Adrenal gland (tissue), 12 donors: ENCODE results near the gene SEMA4C. TPM values are rescaled to one million over a fixed set of nuclear protein-coding genes. Genes with fewer than 3 reads are reported as not detected.

ENCODE experiments used
- DNase-seq, 7 donors: peaks; one replicate each; pipeline ENCODE4 v3.0.0-alpha.2; 2019 to 2020
- H3K27ac ChIP-seq, 5 donors: fragments of 200-600 bp; sonication (generic) in 4 of 5; 1 replicate in 3 of 5; 2 replicates in 2 of 5; pipeline versions ENCODE4 v1.5.1 to v1.8.0; 2016 to 2020; ENCODE audit warnings: mild to moderate bottlenecking in 1 of 5
- H3K27me3 ChIP-seq: fragments of 200-600 bp; 2 replicates; pipeline ENCODE4 v1.8.0; 2021
- H3K36me3 ChIP-seq, 2 donors: fragments of 200-600 bp; replicated peaks in 1 of 2; 1 replicate in 1 of 2; 2 replicates in 1 of 2; pipeline versions ENCODE4 v1.5.1 to v1.8.0; 2018 to 2022
- H3K4me1 ChIP-seq, 2 donors: fragments of 200-600 bp; replicated peaks in 1 of 2; 1 replicate in 1 of 2; 2 replicates in 1 of 2; pipeline versions ENCODE4 v1.5.1 to v1.8.0; 2018 to 2021
- H3K4me3 ChIP-seq, 4 donors: fragments of 200-600 bp; sonication (generic) in 3 of 4; one replicate each; pipeline ENCODE4 v1.5.1; 2016 to 2018
- H3K9me3 ChIP-seq, 3 donors: fragments of 200-600 bp; sonication (generic) in 1 of 3; replicated peaks in 1 of 3; 1 replicate in 2 of 3; 2 replicates in 1 of 3; pipeline versions ENCODE4 v1.5.1 to v1.8.0; 2016 to 2021
- POLR2A ChIP-seq, 2 donors: fragments of 450-650 bp; IDR thresholded peaks; one replicate each; pipeline ENCODE4 v1.6.1; 2017; ENCODE audit warnings: antibody characterized with exemption in 2 of 2, mild to moderate bottlenecking in 2 of 2, moderate library complexity in 1 of 2
- WGBS, 4 donors: extraction: QIAGEN DNeasy Blood & Tissue Kit in 2 of 4; methylation state at CpG; one replicate each; pipeline versions ENCODE4 v1.1.5 to v1.1.7; 2013 to 2017; 5-methylcytosine and 5-hydroxymethylcytosine counted together
- intact Hi-C, 2 donors: fragments of 100-400 bp; cut with DNase I; formaldehyde crosslinking; loops; one replicate each; pipeline versions ENCODE4 v1.14.1 to v1.15.0; 2022 to 2023
- polyA plus RNA-seq, 3 donors: library from polyadenylated mRNA; stranded (reverse); fragments of 200-250 nt in 2 of 3; fragments of 350-450 nt in 1 of 3; fragmentation: Illumina TruSeq in 1 of 3; extraction: RNeasy Lipid Tissue Mini Kit (QIAGEN cat#74804) in 1 of 3; gene quantifications; one replicate each; pipeline ENCODE4 v1.2.3, GENCODE V29; 2013 to 2014
- total RNA-seq, 9 donors: library from RNA; depleted of rRNA in 4 of 9; stranded (reverse); fragments of >200 nt in 4 of 9; fragments of 120-200 nt in 1 of 9; fragmentation: NEBNext Ultra II Directional in 1 of 9; extraction: Animal tissue kit (Norgen Biotek cat#: 25700) in 1 of 9; gene quantifications; one replicate each; pipeline versions ENCODE4 v1.1.0 to v1.2.4, GENCODE V29; 2013 to 2023
- TF ChIP-seq, protein P1 (sequence below), 6 experiments: fragments of 450-650 bp in 4 of 6; fragments of 200-600 bp in 2 of 6; sonication (generic) in 1 of 6; IDR thresholded peaks; 1 replicate in 5 of 6; 2 replicates in 1 of 6; pipeline versions ENCODE4 v1.5.1 to v1.8.0; 2016 to 2021; ENCODE audit warnings: antibody characterized with exemption in 6 of 6, mild to moderate bottlenecking in 2 of 6, moderate library complexity in 1 of 6
- donor health status: healthy with polysubstance abuse.
- donor health status: Bipolar disorder and iron deficiency.
- donor health status: DM: yes; HTN: yes; CAD: no.
- donor health status: DM: no; HTN: no; CAD: no.
- donor health status: DM: no; HTN: no; CAD: no.
- donor health status: DM: yes; HTN: yes; CAD: no.

SEMA4C gene
- total and polyA plus RNA-seq, 12 donors = 4.4 to 31.6 (median 23.2) TPM

DNA sequence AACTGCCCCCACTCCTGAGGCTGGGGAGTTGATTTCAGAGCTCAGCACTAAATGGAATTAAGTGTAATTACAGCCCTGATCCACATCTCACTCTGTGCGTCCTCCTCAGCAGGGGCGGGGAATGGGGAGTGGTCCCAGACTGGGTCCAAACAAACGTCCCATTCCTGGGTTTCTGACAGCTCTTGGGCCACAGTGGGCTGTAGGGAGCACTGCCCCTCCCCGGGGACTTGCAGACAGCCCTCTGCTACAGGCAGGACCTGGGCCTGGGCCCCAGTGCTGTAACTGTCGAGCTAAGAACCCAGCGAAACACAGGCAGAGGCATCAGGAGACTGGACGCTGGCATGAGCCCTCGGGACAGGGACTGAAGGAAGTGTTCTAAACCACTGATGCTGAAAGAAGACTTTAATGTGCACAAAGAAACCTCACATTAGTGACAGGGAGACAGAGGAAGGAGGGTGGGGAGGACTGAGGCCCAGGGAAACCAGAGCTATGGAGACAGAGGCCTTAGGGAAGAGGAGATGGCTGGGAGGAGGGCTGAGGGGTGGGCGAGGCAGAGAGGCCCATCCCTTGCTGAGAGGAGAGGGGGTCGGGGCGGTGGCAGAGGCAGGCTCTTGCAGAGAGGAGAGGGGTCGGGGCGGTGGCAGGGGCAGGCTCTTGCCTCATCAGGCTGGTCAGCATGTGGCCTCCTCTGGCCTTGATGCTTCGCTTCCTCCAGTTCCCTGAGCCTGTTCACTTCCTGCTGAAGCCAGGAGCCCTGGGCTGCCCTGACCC, 5.8 kb upstream of the SEMA4C start:
- WGBS, 4 donors = 71 to 80% (median 73%) methylated on average over 9 to 14 of the region's 14 CpGs
- Histone ChIP-seq H3K27ac (no peak overlapping the region), H3K9me3 (no peaks in the 10 kb centered on the region), H3K4me3 (no peak overlapping the region), H3K36me3 (no peaks in the 10 kb centered on the region), H3K4me1 (peaks cover 0 to 23% of the 10 kb centered on the region in 2 donors), H3K27me3 (no peaks in the 10 kb centered on the region)
- TF ChIP-seq, protein P1, sequence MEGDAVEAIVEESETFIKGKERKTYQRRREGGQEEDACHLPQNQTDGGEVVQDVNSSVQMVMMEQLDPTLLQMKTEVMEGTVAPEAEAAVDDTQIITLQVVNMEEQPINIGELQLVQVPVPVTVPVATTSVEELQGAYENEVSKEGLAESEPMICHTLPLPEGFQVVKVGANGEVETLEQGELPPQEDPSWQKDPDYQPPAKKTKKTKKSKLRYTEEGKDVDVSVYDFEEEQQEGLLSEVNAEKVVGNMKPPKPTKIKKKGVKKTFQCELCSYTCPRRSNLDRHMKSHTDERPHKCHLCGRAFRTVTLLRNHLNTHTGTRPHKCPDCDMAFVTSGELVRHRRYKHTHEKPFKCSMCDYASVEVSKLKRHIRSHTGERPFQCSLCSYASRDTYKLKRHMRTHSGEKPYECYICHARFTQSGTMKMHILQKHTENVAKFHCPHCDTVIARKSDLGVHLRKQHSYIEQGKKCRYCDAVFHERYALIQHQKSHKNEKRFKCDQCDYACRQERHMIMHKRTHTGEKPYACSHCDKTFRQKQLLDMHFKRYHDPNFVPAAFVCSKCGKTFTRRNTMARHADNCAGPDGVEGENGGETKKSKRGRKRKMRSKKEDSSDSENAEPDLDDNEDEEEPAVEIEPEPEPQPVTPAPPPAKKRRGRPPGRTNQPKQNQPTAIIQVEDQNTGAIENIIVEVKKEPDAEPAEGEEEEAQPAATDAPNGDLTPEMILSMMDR (IDR thresholded peaks at IDR 0.05) = no peak
- no peak for TF ChIP-seq POLR2A (IDR thresholded peaks at IDR 0.05)
- intact Hi-C loops = no loop called here
- DNase-seq = no peak

DNA sequence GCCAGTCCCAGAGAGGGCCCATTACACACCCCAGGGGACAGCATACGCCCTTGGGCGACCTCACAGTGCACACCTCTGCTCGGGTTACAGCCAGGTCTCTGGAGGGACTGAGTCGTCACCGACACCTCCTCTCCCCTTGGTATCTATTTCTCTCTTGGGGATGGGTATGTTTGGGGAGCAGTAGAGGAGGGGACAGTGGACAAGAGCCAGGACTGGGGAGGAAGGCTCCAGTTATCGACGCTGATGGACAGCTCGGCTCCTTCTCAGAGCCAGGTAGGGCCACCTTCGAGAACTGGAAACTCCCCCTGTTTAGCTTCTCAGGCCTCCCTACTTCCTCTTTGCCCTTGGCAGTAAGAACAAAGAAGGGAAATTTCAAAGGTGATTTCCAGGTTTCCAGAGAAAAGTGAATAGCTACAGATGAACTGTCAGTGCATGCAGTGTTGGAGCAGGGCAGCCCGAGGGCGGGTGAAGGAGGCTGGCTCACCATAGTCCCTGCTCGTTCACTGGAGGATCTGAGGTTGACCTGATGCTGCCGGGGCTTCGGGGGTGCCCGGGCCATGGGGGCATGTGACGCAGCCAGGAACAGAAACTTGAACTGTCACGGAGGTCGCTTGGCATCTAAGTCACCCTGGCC, 4.4 kb upstream of the SEMA4C start:
- Histone ChIP-seq H3K27ac (peak overlapping the region in 2 of 5 donors; percentile 47 to 82), H3K4me3 (no peak overlapping the region), H3K36me3 (no peaks in the 10 kb centered on the region), H3K27me3 (no peaks in the 10 kb centered on the region), H3K4me1 (peaks cover 0 to 27% of the 10 kb centered on the region in 2 donors), H3K9me3 (no peaks in the 10 kb centered on the region)
- no peak for DNase-seq
- 51 to 64% (median 57%) methylated on average over 6 to 18 of the region's 18 CpGs for WGBS, 4 donors
- TF ChIP-seq, protein P1 (IDR thresholded peaks at IDR 0.05) = no peak
- TF ChIP-seq POLR2A (IDR thresholded peaks at IDR 0.05) = no peak
- intact Hi-C loops = loop anchor here in 1 of 2 donors (5.0 kb wide), 1 partner anchor 78 kb away; no protein-coding TSS in a partner anchor

DNA sequence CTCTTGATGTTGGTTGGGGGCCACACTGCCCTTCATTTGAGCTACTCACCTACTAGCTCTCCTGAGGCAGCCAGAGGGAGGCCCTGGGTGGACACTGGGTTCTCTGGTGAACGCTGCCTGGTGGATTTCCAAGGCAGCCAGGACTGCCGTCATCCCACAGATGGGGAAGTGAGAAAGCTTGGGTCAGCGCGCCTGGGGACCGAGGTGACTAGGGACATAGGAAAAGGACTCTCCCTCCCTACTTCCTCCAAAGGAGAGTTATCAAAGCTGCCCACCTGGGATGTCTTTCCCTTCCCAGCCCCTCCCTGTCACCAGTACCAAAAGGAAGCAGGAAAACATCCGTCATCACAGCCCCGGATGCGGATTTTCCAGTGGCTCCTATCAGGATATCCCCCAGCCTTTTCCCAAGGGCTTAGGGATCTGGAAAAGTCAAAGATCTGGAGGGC, 3.8 kb upstream of the SEMA4C start:
- peaks cover 0 to 27% of the 10 kb centered on the region in 2 donors for H3K4me1 ChIP-seq

More for the DNA sequence above, 3.8 kb upstream of the SEMA4C start:
- Histone ChIP-seq H3K36me3 (no peaks in the 10 kb centered on the region), H3K4me3 (no peak overlapping the region), H3K27me3 (no peaks in the 10 kb centered on the region), H3K27ac (peak overlapping the region in 3 of 5 donors; percentile 12 to 82 (median 47)), H3K9me3 (no peaks in the 10 kb centered on the region)
- intact Hi-C loops = loop anchor here in 1 of 2 donors (5.0 kb wide), 1 partner anchor 79 kb away; no protein-coding TSS in a partner anchor
- TF ChIP-seq, protein P1 (IDR thresholded peaks at IDR 0.05) = no peak
- TF ChIP-seq POLR2A (IDR thresholded peaks at IDR 0.05) = no peak
- DNase-seq = peak; percentile 46 to 84 (median 64)
- 35 to 61% (median 52%) methylated on average over 7 to 8 of the region's 8 CpGs for WGBS, 4 donors
